Measurements from ENCODE around the gene SHISA4. TPM values are rescaled to one million over a fixed set of nuclear protein-coding genes. Genes with fewer than 3 reads are reported as not detected.
"Not testable (repeated sequence)": the region's sequence is repeated elsewhere in the genome, so short reads cannot be mapped to it uniquely, and the experiment has no call there.

The SHISA4 gene
- total RNA-seq (10 to 100 TPM in 1 of 2 donors, 1 to 10 TPM in 1; 7.2 to 15.8 TPM), polyA plus RNA-seq (10 to 100 TPM in 1 of 2 donors, 1 to 10 TPM in 1; 7.7 to 15.9 TPM)
- long read RNA-seq, donor 1, transcript SHISA4-201 (5 exons, 1,341 nt) = major isoform, 5 of 11 reads
- long read RNA-seq, donor 1, partial matches to known transcripts = 5 of 11 reads
- long read RNA-seq, donor 1, other reads (novel, unspliced or antisense) = 0 of 11 reads
- long read RNA-seq, donor 2, partial matches to known transcripts = 0 of 2 reads
- long read RNA-seq, donor 2, other reads (novel, unspliced or antisense) = 0 of 2 reads
- long read RNA-seq, donor 3, partial matches to known transcripts = 0 of 1 reads
- long read RNA-seq, donor 3, other reads (novel, unspliced or antisense) = 0 of 1 reads
- long read RNA-seq, donor 4, partial matches to known transcripts = 8 of 9 reads
- long read RNA-seq, donor 4, other reads (novel, unspliced or antisense) = 0 of 9 reads
- long read RNA-seq, donor 5, partial matches to known transcripts = 13 of 15 reads
- long read RNA-seq, donor 5, other reads (novel, unspliced or antisense) = 0 of 15 reads

- DNase-seq (peak; percentile 62 to 74 (median 63)), ATAC-seq (ENCODE audit: insufficient read depth, low FRiP score) (peak; percentile 87)
- Histone ChIP-seq H3K27me3 (ENCODE audit: control insufficient read depth in 3 of 3, insufficient read depth in 3 of 3, low read length in 2 of 3) (no peaks in the 10 kb centered on the region), H3K9ac (ENCODE audit: insufficient read depth in 1 of 2, low read length in 2 of 2) (peak within 1 kb of the TSS; percentile 44 to 49), H3K36me3 (ENCODE audit: control insufficient read depth in 4 of 4, insufficient read depth in 4 of 4, low read length in 4 of 4) (no peaks in the 10 kb centered on the region), H3K27ac (ENCODE audit: low read depth in 1 of 2, low read length in 1 of 2) (peak within 1 kb of the TSS; percentile 78), H3K4me3 (peak within 1 kb of the TSS; percentile 81), H3K9me3 (ENCODE audit: control insufficient read depth in 4 of 4, insufficient read depth in 3 of 4, low read length in 3 of 4) (no peaks in the 10 kb centered on the region), H3K4me1 (ENCODE audit: control insufficient read depth in 5 of 5, insufficient read depth in 5 of 5, low read length in 5 of 5) (peaks cover 0 to 18% (median 10%) of the 10 kb centered on the region in 5 donors)
- TF ChIP-seq, protein P1, sequence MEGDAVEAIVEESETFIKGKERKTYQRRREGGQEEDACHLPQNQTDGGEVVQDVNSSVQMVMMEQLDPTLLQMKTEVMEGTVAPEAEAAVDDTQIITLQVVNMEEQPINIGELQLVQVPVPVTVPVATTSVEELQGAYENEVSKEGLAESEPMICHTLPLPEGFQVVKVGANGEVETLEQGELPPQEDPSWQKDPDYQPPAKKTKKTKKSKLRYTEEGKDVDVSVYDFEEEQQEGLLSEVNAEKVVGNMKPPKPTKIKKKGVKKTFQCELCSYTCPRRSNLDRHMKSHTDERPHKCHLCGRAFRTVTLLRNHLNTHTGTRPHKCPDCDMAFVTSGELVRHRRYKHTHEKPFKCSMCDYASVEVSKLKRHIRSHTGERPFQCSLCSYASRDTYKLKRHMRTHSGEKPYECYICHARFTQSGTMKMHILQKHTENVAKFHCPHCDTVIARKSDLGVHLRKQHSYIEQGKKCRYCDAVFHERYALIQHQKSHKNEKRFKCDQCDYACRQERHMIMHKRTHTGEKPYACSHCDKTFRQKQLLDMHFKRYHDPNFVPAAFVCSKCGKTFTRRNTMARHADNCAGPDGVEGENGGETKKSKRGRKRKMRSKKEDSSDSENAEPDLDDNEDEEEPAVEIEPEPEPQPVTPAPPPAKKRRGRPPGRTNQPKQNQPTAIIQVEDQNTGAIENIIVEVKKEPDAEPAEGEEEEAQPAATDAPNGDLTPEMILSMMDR (IDR thresholded peaks at IDR 0.05; ENCODE audit: control extremely low read depth, extremely low read depth) = no peak
- 3 to 8% methylated on average over 45 to 49 of the region's 49 CpGs for WGBS, 2 donors
Observed at GRCh38 chr1:201888282-201889089, at the start of gene SHISA4. Gene SHISA4 (plus strand): TSS chr1:201888898. CDS start chr1:201888995, 97 bp downstream.

DNA sequence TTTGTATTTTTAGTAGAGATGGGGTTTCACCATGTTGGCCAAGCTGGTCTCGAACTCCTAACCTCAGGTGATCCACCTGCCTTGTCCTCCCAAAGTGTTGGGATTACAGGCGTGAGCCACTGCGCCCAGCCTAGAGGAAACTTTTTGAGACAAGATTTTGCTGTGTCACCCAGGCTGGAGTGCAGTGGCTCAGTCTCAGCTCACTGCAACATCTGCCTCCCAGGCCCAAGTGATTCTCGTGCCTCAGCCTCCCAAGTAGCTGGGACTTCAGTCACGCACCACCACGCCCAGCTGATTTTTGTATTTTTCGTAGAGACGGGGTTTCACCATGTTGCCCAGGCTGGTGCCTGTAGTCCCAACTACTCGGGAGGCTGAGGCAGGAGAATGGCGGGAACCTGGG is 49.6 kb upstream of the SHISA4 start:
- not testable (repeated sequence) for H3K27ac ChIP-seq (ENCODE audit: low read depth in 1 of 2, low read length in 1 of 2)

GRCh38 chr1:201840055-201840454 is 48.6 kb upstream of the SHISA4 start:
- Histone ChIP-seq H3K27ac (ENCODE audit: low read depth in 1 of 2, low read length in 1 of 2) (no peak overlapping the region), H3K4me1 (ENCODE audit: control insufficient read depth in 5 of 5, insufficient read depth in 5 of 5, low read length in 5 of 5) (peaks cover 0 to 7% (median 2%) of the 10 kb centered on the region in 5 donors), H3K9me3 (ENCODE audit: control insufficient read depth in 4 of 4, insufficient read depth in 3 of 4, low read length in 3 of 4) (no peaks in the 10 kb centered on the region), H3K4me3 (no peak overlapping the region), H3K36me3 (ENCODE audit: control insufficient read depth in 4 of 4, insufficient read depth in 4 of 4, low read length in 4 of 4) (peaks cover 2 to 5% (median 3%) of the 10 kb centered on the region in 4 donors), H3K9ac (ENCODE audit: insufficient read depth in 1 of 2, low read length in 2 of 2) (no peak overlapping the region), H3K27me3 (ENCODE audit: control insufficient read depth in 3 of 3, insufficient read depth in 3 of 3, low read length in 2 of 3) (no peaks in the 10 kb centered on the region)
- ATAC-seq (ENCODE audit: insufficient read depth, low FRiP score) = no peak
- TF ChIP-seq, protein P1 (IDR thresholded peaks at IDR 0.05; ENCODE audit: control extremely low read depth, extremely low read depth) = no peak
- 97 to 98% methylated on average over 4 of the region's 4 CpGs for WGBS, 2 donors
- DNase-seq = no peak

More for the DNA sequence above, 49.6 kb upstream of the SHISA4 start:
- H3K9ac ChIP-seq (ENCODE audit: insufficient read depth in 1 of 2, low read length in 2 of 2); ATAC-seq (ENCODE audit: insufficient read depth, low FRiP score); H3K4me1 ChIP-seq (ENCODE audit: control insufficient read depth in 5 of 5, insufficient read depth in 5 of 5, low read length in 5 of 5); H3K27me3 ChIP-seq (ENCODE audit: control insufficient read depth in 3 of 3, insufficient read depth in 3 of 3, low read length in 2 of 3); H3K9me3 ChIP-seq (ENCODE audit: control insufficient read depth in 4 of 4, insufficient read depth in 3 of 4, low read length in 3 of 4); H3K4me3 ChIP-seq; H3K36me3 ChIP-seq (ENCODE audit: control insufficient read depth in 4 of 4, insufficient read depth in 4 of 4, low read length in 4 of 4); DNase-seq: not testable (repeated sequence)
- WGBS, 2 donors = 97% methylated on average over 10 of the region's 10 CpGs

DNA sequence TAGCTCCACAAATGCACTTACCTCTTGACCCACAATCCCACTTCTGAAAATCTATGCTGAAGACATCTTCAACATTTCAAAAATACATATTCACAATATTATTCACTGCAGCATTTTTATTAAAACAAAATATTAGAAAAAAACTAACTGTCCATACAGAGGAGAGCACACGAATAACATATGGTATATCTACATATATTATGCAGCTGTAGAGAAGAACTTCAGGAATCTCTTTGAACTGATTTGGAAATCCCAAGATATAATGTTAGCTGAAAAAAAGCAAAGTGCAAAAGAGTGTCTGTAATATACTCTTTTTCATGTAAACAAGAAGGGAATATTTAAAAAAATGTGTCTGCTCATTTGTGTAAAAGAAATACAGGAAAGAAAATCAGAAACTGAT is 48.2 kb upstream of the SHISA4 start:
- Histone ChIP-seq H3K9ac (ENCODE audit: insufficient read depth in 1 of 2, low read length in 2 of 2) (no peak overlapping the region), H3K27ac (ENCODE audit: low read depth in 1 of 2, low read length in 1 of 2) (no peak overlapping the region), H3K4me1 (ENCODE audit: control insufficient read depth in 5 of 5, insufficient read depth in 5 of 5, low read length in 5 of 5) (peaks cover 0 to 7% (median 0%) of the 10 kb centered on the region in 5 donors), H3K36me3 (ENCODE audit: control insufficient read depth in 4 of 4, insufficient read depth in 4 of 4, low read length in 4 of 4) (peaks cover 2 to 5% (median 3%) of the 10 kb centered on the region in 4 donors), H3K27me3 (ENCODE audit: control insufficient read depth in 3 of 3, insufficient read depth in 3 of 3, low read length in 2 of 3) (no peaks in the 10 kb centered on the region), H3K9me3 (ENCODE audit: control insufficient read depth in 4 of 4, insufficient read depth in 3 of 4, low read length in 3 of 4) (no peaks in the 10 kb centered on the region), H3K4me3 (no peak overlapping the region)
- no peak for DNase-seq
- ATAC-seq (ENCODE audit: insufficient read depth, low FRiP score) = no peak
- TF ChIP-seq, protein P1 (IDR thresholded peaks at IDR 0.05; ENCODE audit: control extremely low read depth, extremely low read depth) = no peak
- 96 to 97% methylated on average over 1 of the region's 1 CpG for WGBS, 2 donors

Measured in lung (tissue), 16 donors.